HepG2 (cell line): ENCODE results near the gene CHRNB1. TPM values are rescaled to one million over a fixed set of nuclear protein-coding genes. Genes with fewer than 3 reads are reported as not detected.
A peak's percentile ranks its signal among the peaks of the same experiment; 100 is the strongest.

Experiments used
- HNRNPK ChIP-seq: fragments of 200-400 bp; formaldehyde crosslinking; IDR thresholded peaks from 2 replicates; pipeline ENCODE4 v1.6.1; 2018; ENCODE audit warnings: low read length, low read depth, moderate library complexity, mild to moderate bottlenecking; ENCODE audit not compliant: poor library complexity, severe bottlenecking
- polyA plus RNA-seq, 8 experiments: library from polyadenylated mRNA; depleted of rRNA in 3 of 8; stranded (reverse) in 7 of 8; unstranded in 1 of 8; fragments of >200 nt; fragmentation: Illumina TruSeq in 4 of 8; extraction: Trizol in 4 of 8; gene quantifications; 2 replicates each; pipeline versions ENCODE4 v1.2.1 to v1.2.3, GENCODE V29; 2011 to 2016; ENCODE audit warnings: low read depth in 4 of 8, missing spikeins in 1 of 8, mixed read lengths in 1 of 8; ENCODE audit not compliant: insufficient read depth in 1 of 8
- total RNA-seq, 5 experiments: library from RNA; depleted of rRNA; stranded (reverse); fragments of >200 nt; fragmentation: Illumina TruSeq; extraction: Trizol; gene quantifications; 2 replicates each; pipeline ENCODE4 v1.2.3, GENCODE V29; 2016; ENCODE audit warnings: low read depth in 1 of 5
- TF ChIP-seq, protein P1 (sequence below): sonication (generic); formaldehyde crosslinking; IDR thresholded peaks from 2 replicates; pipeline ENCODE4 v1.5.1; 2020; ENCODE audit warnings: mild to moderate bottlenecking, missing genetic modification reagents, moderate library complexity
- TF ChIP-seq, protein P2 (sequence below): sonication (generic); formaldehyde crosslinking; IDR thresholded peaks from 2 replicates; pipeline ENCODE4 v1.4.0; 2020; ENCODE audit warnings: missing genetic modification reagents

CHRNB1 gene
- total and polyA plus RNA-seq, 2 of the 13 experiments (the other 11 are each of a cell fraction or from before 2014, with no cell fraction given) = 5.4 to 33.7 TPM

DNA sequence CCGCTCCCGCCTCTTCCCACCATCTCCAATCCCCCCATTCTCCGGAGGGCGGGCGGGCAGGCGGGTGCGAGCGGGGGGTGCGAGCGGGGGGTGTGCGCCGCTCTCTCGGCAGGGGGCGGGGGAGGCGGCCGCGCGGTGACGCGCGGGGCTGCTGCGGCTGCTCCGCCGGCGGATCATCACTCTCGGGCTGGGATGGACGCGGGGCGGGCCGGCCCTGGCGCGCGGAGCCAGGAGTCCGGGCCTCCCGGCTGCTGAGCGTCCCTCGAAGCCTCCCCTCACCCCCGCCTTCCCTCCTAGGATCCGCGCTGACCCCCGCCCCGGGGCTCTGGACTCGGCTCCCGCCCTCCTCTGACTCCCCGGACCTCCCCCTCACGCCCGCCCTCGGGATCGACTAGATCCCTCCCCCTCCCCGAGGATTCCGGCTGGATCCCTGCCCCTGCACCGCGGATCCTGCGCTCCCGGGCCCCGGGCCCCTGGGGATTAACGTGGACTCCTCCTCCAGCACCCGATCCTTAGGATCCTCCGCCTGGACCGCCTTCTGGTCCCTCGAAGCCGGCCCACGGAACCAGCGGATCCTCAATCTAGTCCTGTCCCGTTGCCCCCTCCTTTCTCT lies 40.0 kb upstream of the CHRNB1 start (continued):
- TF ChIP-seq, protein P1, sequence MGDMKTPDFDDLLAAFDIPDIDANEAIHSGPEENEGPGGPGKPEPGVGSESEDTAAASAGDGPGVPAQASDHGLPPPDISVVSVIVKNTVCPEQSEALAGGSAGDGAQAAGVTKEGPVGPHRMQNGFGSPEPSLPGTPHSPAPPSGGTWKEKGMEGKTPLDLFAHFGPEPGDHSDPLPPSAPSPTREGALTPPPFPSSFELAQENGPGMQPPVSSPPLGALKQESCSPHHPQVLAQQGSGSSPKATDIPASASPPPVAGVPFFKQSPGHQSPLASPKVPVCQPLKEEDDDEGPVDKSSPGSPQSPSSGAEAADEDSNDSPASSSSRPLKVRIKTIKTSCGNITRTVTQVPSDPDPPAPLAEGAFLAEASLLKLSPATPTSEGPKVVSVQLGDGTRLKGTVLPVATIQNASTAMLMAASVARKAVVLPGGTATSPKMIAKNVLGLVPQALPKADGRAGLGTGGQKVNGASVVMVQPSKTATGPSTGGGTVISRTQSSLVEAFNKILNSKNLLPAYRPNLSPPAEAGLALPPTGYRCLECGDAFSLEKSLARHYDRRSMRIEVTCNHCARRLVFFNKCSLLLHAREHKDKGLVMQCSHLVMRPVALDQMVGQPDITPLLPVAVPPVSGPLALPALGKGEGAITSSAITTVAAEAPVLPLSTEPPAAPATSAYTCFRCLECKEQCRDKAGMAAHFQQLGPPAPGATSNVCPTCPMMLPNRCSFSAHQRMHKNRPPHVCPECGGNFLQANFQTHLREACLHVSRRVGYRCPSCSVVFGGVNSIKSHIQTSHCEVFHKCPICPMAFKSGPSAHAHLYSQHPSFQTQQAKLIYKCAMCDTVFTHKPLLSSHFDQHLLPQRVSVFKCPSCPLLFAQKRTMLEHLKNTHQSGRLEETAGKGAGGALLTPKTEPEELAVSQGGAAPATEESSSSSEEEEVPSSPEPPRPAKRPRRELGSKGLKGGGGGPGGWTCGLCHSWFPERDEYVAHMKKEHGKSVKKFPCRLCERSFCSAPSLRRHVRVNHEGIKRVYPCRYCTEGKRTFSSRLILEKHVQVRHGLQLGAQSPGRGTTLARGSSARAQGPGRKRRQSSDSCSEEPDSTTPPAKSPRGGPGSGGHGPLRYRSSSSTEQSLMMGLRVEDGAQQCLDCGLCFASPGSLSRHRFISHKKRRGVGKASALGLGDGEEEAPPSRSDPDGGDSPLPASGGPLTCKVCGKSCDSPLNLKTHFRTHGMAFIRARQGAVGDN (CRISPR knock-in tag) = 0 out of 2 replicates have a peak, but pooled peaks have one; percentile 5
- TF ChIP-seq HNRNPK = peak; percentile 12
- TF ChIP-seq, protein P2, sequence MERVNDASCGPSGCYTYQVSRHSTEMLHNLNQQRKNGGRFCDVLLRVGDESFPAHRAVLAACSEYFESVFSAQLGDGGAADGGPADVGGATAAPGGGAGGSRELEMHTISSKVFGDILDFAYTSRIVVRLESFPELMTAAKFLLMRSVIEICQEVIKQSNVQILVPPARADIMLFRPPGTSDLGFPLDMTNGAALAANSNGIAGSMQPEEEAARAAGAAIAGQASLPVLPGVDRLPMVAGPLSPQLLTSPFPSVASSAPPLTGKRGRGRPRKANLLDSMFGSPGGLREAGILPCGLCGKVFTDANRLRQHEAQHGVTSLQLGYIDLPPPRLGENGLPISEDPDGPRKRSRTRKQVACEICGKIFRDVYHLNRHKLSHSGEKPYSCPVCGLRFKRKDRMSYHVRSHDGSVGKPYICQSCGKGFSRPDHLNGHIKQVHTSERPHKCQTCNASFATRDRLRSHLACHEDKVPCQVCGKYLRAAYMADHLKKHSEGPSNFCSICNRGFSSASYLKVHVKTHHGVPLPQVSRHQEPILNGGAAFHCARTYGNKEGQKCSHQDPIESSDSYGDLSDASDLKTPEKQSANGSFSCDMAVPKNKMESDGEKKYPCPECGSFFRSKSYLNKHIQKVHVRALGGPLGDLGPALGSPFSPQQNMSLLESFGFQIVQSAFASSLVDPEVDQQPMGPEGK (CRISPR knock-in tag) = peak; percentile 63; the same call in 1 of the 2 replicates
- TF ChIP-seq, all 625 proteins: peak for 12
